ENCODE results near the gene SCN2B.

GRCh38 chr11:118215262-118215661, 38.8 kb upstream of the SCN2B start:
- TF ChIP-seq ZNF214 (tag by site-specific recombination; IDR thresholded peaks at IDR 0.05; ENCODE audit: borderline replicate concordance) (no peak), CTCF (tag by site-specific recombination; IDR thresholded peaks at IDR 0.05) (no peak), ZNF654 (tag by site-specific recombination; IDR thresholded peaks at IDR 0.05; ENCODE audit: low read depth) (no peak), ZBTB44 (tag by site-specific recombination; IDR thresholded peaks at IDR 0.05) (no peak)

Measured in HEK293 (cell line).